HEK293 (cell line): ENCODE measurements around the gene HOXD9.

ENCODE experiments used
- AEBP2 ChIP-seq: fragments of 450-650 bp; formaldehyde crosslinking; IDR thresholded peaks from 2 replicates; pipeline ENCODE4 v1.5.1; 2016; ENCODE audit warnings: missing biosample characterization, missing genetic modification characterization, borderline replicate concordance
- BCL11A ChIP-seq: fragments of 450-650 bp; formaldehyde crosslinking; IDR thresholded peaks from 2 replicates; pipeline ENCODE4 v1.5.1; 2016; ENCODE audit warnings: low read depth, missing biosample characterization, missing genetic modification characterization
- CTCF ChIP-seq: fragments of 450-650 bp; formaldehyde crosslinking; IDR thresholded peaks from 2 replicates; pipeline ENCODE4 v1.5.1; 2016; ENCODE audit warnings: missing biosample characterization, missing genetic modification characterization
- GLI4 ChIP-seq: fragments of 450-650 bp; formaldehyde crosslinking; IDR thresholded peaks from 2 replicates; pipeline ENCODE4 v1.5.1; 2016; ENCODE audit warnings: missing biosample characterization, missing genetic modification characterization
- GLIS1 ChIP-seq: fragments of 450-650 bp; formaldehyde crosslinking; IDR thresholded peaks from 2 replicates; pipeline ENCODE4 v1.5.1; 2016; ENCODE audit warnings: missing biosample characterization, missing genetic modification characterization
- HOXD13 ChIP-seq: sonication (generic); formaldehyde crosslinking; IDR thresholded peaks from 2 replicates; pipeline ENCODE4 v1.8.0; 2022; ENCODE audit warnings: missing genetic modification reagents, borderline replicate concordance
- KLF9 ChIP-seq: fragments of 450-650 bp; formaldehyde crosslinking; IDR thresholded peaks from 2 replicates; pipeline ENCODE4 v1.5.1; 2016; ENCODE audit warnings: missing biosample characterization, missing genetic modification characterization, low read depth
- REPIN1 ChIP-seq: fragments of 450-650 bp; formaldehyde crosslinking; IDR thresholded peaks from 2 replicates; pipeline ENCODE4 v1.5.1; 2017; ENCODE audit warnings: missing biosample characterization, missing genetic modification characterization, low read depth
- SP2 ChIP-seq: fragments of 450-650 bp; formaldehyde crosslinking; IDR thresholded peaks from 2 replicates; pipeline ENCODE4 v1.5.1; 2016; ENCODE audit warnings: missing biosample characterization, missing genetic modification characterization
- ZBTB49 ChIP-seq: fragments of 450-650 bp; formaldehyde crosslinking; IDR thresholded peaks from 2 replicates; pipeline ENCODE4 v1.5.1; 2016; ENCODE audit warnings: missing biosample characterization, missing genetic modification characterization, low read depth
- ZBTB6 ChIP-seq: fragments of 450-650 bp; formaldehyde crosslinking; IDR thresholded peaks from 2 replicates; pipeline ENCODE4 v1.5.1; 2017; ENCODE audit warnings: missing biosample characterization, missing genetic modification characterization
- ZFP3 ChIP-seq: fragments of 450-650 bp; formaldehyde crosslinking; IDR thresholded peaks from 2 replicates; pipeline ENCODE4 v1.5.1; 2016; ENCODE audit warnings: low read depth, missing biosample characterization, missing genetic modification characterization
- ZFP69B ChIP-seq: fragments of 450-650 bp; formaldehyde crosslinking; IDR thresholded peaks from 2 replicates; pipeline ENCODE4 v1.5.1; 2016; ENCODE audit warnings: missing biosample characterization, missing genetic modification characterization
- ZNF169 ChIP-seq: fragments of 450-650 bp; formaldehyde crosslinking; IDR thresholded peaks from 2 replicates; pipeline ENCODE4 v1.5.1; 2016; ENCODE audit warnings: missing biosample characterization, missing genetic modification characterization
- ZNF19 ChIP-seq: fragments of 450-650 bp; formaldehyde crosslinking; IDR thresholded peaks from 2 replicates; pipeline ENCODE4; 2016; ENCODE audit warnings: missing biosample characterization, missing genetic modification characterization, low read depth
- ZNF211 ChIP-seq: fragments of 450-650 bp; formaldehyde crosslinking; IDR thresholded peaks from 2 replicates; pipeline ENCODE4 v1.5.1; 2016; ENCODE audit warnings: low read depth, missing biosample characterization, missing genetic modification characterization
- ZNF398 ChIP-seq: fragments of 450-650 bp; formaldehyde crosslinking; IDR thresholded peaks from 2 replicates; pipeline ENCODE4 v1.5.1; 2017; ENCODE audit warnings: missing biosample characterization, missing genetic modification characterization
- ZNF404 ChIP-seq: fragments of 450-650 bp; formaldehyde crosslinking; IDR thresholded peaks from 2 replicates; pipeline ENCODE4 v1.5.1; 2017; ENCODE audit warnings: missing biosample characterization, missing genetic modification characterization
- ZNF416 ChIP-seq: fragments of 450-650 bp; formaldehyde crosslinking; IDR thresholded peaks from 2 replicates; pipeline ENCODE4 v1.5.1; 2016; ENCODE audit warnings: missing biosample characterization, missing genetic modification characterization
- ZNF423 ChIP-seq: fragments of 450-650 bp; formaldehyde crosslinking; IDR thresholded peaks from 2 replicates; pipeline ENCODE4 v1.5.1; 2016; ENCODE audit warnings: missing biosample characterization, missing genetic modification characterization
- ZNF473 ChIP-seq: fragments of 450-650 bp; formaldehyde crosslinking; IDR thresholded peaks from 2 replicates; pipeline ENCODE4 v1.5.1; 2017; ENCODE audit warnings: missing biosample characterization, missing genetic modification characterization
- ZNF488 ChIP-seq: fragments of 450-650 bp; formaldehyde crosslinking; IDR thresholded peaks from 2 replicates; pipeline ENCODE4 v1.5.1; 2016; ENCODE audit warnings: missing biosample characterization, missing genetic modification characterization
- ZNF521 ChIP-seq: fragments of 450-650 bp; formaldehyde crosslinking; IDR thresholded peaks from 2 replicates; pipeline ENCODE4 v1.5.1; 2017; ENCODE audit warnings: missing biosample characterization, mild to moderate bottlenecking, missing genetic modification characterization
- ZNF558 ChIP-seq: fragments of 450-650 bp; formaldehyde crosslinking; IDR thresholded peaks from 2 replicates; pipeline ENCODE4 v1.5.1; 2016; ENCODE audit warnings: missing biosample characterization, missing genetic modification characterization
- ZNF580 ChIP-seq: fragments of 450-650 bp; formaldehyde crosslinking; IDR thresholded peaks from 2 replicates; pipeline ENCODE4 v1.5.1; 2016; ENCODE audit warnings: missing biosample characterization, missing genetic modification characterization
- ZNF624 ChIP-seq: fragments of 450-650 bp; formaldehyde crosslinking; IDR thresholded peaks from 2 replicates; pipeline ENCODE4 v1.5.1; 2017; ENCODE audit warnings: missing biosample characterization, missing genetic modification characterization
- ZNF654 ChIP-seq: fragments of 450-650 bp; formaldehyde crosslinking; IDR thresholded peaks from 2 replicates; pipeline ENCODE4 v1.5.1; 2016; ENCODE audit warnings: low read depth, missing biosample characterization, missing genetic modification characterization
- ZNF660 ChIP-seq: fragments of 450-650 bp; IDR thresholded peaks from 2 replicates; pipeline ENCODE4 v1.5.1; 2018; ENCODE audit warnings: missing biosample characterization, mild to moderate bottlenecking, missing genetic modification characterization
- ZNF785 ChIP-seq: fragments of 450-650 bp; formaldehyde crosslinking; IDR thresholded peaks from 2 replicates; pipeline ENCODE4 v1.5.1; 2016; ENCODE audit warnings: missing biosample characterization, missing genetic modification characterization
- ZNF830 ChIP-seq: fragments of 450-650 bp; IDR thresholded peaks from 2 replicates; pipeline ENCODE4 v1.5.0; 2018; ENCODE audit warnings: missing biosample characterization, missing genetic modification characterization, low read depth, mild to moderate bottlenecking, moderate library complexity
- ZSCAN23 ChIP-seq: fragments of 450-650 bp; formaldehyde crosslinking; IDR thresholded peaks from 2 replicates; pipeline ENCODE4 v1.5.1; 2016; ENCODE audit warnings: missing biosample characterization, missing genetic modification characterization

HOXD9 gene

GRCh38 chr2:176092270-176093144 is 30.0 kb upstream of the HOXD9 start, which contains the start of gene HOXD13 (continued):
- TF ChIP-seq ZNF558 (tag by site-specific recombination) (no peak), ZNF488 (no peak), ZFP3 (no peak), KLF9 (tag by site-specific recombination) (0 out of 2 replicates have a peak, but pooled peaks have one; percentile 19), ZNF624 (tag by site-specific recombination) (no peak), ZBTB6 (tag by site-specific recombination) (no peak), ZNF660 (no peak; the same call in 1 of the 2 replicates), AEBP2 (no peak), ZNF521 (tag by site-specific recombination) (no peak), GLI4 (tag by site-specific recombination) (no peak), SP2 (tag by site-specific recombination) (peak; percentile 49), ZNF416 (tag by site-specific recombination) (no peak), BCL11A (tag by site-specific recombination) (no peak), ZBTB49 (tag by site-specific recombination) (no peak), CTCF (tag by site-specific recombination) (no peak), ZNF580 (tag by site-specific recombination) (no peak), ZNF785 (tag by site-specific recombination) (no peak), ZSCAN23 (tag by site-specific recombination) (no peak), ZNF654 (no peak), ZNF473 (no peak), REPIN1 (no peak), ZNF404 (tag by site-specific recombination) (no peak), ZNF398 (tag by site-specific recombination) (peak; percentile 90; the same call in 1 of the 2 replicates), ZFP69B (tag by site-specific recombination) (peak; percentile 66), ZNF19 (tag by site-specific recombination) (no peak), GLIS1 (tag by site-specific recombination) (peak; percentile 79; the same call in 1 of the 2 replicates), ZNF211 (tag by site-specific recombination) (no peak), ZNF169 (tag by site-specific recombination) (no peak), ZNF830 (tag by site-specific recombination) (no peak), ZNF423 (tag by site-specific recombination) (no peak), HOXD13 (CRISPR knock-in tag) (no peak)
